ENCODE results near the gene SLC50A1.

SLC50A1 gene, protein sequence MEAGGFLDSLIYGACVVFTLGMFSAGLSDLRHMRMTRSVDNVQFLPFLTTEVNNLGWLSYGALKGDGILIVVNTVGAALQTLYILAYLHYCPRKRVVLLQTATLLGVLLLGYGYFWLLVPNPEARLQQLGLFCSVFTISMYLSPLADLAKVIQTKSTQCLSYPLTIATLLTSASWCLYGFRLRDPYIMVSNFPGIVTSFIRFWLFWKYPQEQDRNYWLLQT

DNA sequence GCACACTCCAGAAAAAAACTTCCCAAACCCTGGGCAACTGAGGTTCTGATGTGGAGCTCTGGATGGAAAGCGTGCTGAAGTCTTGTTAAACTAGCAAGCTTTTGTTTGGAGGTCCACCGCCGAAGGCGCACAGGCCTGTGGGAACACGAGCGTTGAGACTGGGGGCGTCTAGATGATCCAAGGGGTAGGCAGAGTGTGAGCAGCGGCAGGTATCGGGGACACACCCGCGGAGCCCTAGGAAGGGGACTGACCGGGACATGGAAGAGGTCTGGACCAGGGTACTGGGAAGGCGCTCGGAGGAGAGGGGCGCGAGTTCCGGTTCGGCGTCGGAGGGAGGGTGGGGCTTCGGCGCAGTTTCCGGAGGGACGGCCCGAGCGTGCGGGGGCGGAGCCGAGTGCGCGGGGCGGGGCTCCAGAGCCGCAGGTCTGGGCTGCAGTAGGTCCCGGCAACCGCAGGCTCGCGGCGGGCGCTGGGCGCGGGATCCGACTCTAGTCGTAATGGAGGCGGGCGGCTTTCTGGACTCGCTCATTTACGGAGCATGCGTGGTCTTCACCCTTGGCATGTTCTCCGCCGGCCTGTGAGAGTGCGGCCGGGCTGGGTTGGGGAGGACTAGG, at the start of gene SLC50A1:
SLC50A1 (plus strand) TSS at position 438 of the 614 bp plus-strand sequence; CDS start at position 498, 60 bp downstream.
- peak; percentile 43 to 75 for DNase-seq

- DNase-seq = no peak
Observed at GRCh38 chr1:155086128-155086741, 49.4 kb upstream of the SLC50A1 start.

DNA sequence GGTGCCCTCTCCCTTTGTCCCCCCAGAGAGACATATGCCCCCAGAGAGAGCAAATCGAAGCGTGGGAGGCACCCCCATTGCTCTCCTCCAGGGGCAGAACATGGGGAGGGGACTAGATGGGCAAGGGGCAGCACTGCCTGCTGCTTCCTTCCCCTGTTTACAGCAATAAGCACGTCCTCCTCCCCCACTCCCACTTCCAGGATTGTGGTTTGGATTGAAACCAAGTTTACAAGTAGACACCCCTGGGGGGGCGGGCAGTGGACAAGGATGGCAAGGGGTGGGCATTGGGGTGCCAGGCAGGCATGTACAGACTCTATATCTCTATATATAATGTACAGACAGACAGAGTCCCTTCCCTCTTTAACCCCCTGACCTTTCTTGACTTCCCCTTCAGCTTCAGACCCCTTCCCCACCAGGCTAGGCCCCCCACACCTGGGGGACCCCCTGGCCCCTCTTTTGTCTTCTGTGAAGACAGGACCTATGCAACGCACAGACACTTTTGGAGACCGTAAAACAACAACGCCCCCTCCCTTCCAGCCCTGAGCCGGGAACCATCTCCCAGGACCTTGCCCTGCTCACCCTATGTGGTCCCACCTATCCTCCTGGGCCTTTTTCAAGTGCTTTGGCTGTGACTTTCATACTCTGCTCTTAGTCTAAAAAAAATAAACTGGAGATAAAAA, 48.7 kb upstream of the SLC50A1 start:
- DNase-seq = no peak

DNA sequence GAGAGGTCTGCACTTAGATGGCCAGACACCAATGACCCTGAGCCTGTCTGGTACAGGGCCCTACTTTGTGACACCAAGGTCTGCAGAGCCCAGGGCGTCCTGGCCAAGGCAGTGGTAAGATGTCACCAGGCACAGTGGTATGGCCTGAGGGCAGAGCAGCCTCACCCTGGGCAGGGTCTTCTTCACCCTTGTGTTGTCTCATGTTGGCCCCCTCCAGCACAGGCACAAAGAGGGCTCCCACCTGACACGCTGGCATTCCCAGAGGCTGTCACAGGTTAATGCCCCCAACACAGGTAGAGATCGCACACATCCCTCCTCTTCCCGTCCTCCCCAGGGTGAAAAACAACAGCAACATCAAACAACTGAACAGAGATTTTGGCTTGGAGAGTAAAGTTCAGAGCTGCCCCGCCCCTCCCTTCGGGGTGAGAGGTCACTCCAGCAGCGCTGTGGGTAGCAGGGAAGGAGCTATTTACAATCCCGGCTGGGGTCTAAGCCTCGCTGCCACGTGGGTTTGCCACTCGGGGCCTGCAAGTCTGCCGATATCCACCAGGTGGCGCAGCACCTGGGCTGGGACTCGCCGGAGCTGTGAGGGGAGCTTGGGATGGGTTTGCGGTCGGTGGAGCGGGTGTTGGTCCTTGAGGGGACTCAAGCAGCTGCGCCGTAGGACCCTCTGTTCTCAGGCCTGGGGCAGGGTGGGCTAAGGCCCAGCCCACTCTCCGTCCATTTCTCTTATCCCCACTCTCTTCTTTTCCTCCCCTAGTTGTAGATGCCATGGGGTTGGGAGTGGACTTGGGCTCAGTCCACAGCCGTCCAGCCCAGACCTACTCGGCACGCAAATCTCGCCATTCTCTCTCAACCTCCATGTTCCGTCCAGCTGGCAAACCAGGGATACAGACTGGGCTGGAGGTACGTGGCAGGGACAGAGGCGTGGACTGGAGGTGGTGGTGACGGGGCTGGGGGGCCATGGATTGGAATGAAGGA, 44.3 kb upstream of the SLC50A1 start:
- no peak for DNase-seq

GRCh38 chr1:155092131-155092530, 43.5 kb upstream of the SLC50A1 start:
- no peak for DNase-seq

- DNase-seq = no peak
Observed at GRCh38 chr1:155092641-155093040, 43.0 kb upstream of the SLC50A1 start.

DNA sequence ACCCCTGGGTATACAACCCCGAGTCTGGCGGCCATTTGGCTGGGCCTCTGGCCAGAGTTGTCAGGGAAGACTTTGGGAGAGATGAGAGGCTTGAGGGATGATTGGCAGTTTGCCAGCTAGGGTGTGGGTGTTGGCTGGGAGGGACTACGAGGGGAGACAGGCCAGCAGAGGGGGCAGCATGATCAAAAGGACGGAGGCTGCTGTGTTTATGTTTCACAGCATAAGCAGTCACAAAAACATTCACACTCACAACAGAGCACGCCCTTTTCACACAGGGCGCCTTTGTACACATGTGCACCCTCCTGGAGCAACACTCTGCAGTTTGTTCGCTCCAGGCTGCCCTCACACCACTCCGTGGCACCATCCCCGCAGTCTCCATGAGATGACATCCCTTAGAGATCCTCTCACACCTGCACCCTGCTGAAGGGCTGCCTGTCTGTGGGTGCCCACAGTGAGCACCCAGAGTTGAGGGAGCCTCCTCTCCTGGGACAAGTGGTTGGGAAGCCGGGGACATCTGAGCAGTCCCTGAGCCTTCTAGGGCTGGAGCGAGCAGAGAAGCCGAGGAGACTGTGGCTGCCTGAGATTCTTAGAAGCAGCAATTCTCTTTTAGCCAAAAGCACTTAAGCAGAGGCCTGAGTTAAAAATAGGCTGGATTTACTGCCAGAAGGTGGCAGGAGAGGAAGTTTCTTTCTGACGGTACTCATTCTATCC, 41.6 kb upstream of the SLC50A1 start:
- DNase-seq = no peak

- no peak for DNase-seq
Observed at GRCh38 chr1:155094622-155094948, 41.1 kb upstream of the SLC50A1 start.

GRCh38 chr1:155099331-155099730, 36.3 kb upstream of the SLC50A1 start:
- DNase-seq = no peak

- DNase-seq = no peak
Observed at GRCh38 chr1:155103325-155103724, 32.3 kb upstream of the SLC50A1 start.

GRCh38 chr1:155104605-155105534, 30.8 kb upstream of the SLC50A1 start:
- no peak for DNase-seq

DNA sequence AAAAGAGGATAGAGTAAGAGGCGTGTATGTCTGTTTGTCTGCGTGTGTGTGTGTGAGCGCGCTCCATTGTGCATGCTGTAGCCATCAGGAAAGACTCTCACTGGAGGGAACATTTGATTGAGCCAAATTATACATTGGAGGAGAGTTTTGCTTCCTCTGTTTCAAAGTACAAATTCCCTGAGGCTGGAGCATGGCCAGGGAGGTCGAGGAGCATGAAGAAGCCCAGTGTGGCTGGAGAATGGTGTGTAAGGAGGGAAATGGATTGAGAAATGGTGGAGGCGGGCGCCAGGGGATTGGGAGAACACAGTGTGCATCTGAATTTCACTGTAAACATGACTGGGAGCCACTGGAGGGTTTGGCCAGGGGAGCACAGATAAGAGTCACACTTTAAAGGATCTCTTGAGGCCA, 30.0 kb upstream of the SLC50A1 start:
- no peak for DNase-seq

GRCh38 chr1:155106862-155107261, 28.8 kb upstream of the SLC50A1 start:
- no peak for DNase-seq

GRCh38 chr1:155107309-155108264, 28.1 kb upstream of the SLC50A1 start:
- DNase-seq = no peak

DNA sequence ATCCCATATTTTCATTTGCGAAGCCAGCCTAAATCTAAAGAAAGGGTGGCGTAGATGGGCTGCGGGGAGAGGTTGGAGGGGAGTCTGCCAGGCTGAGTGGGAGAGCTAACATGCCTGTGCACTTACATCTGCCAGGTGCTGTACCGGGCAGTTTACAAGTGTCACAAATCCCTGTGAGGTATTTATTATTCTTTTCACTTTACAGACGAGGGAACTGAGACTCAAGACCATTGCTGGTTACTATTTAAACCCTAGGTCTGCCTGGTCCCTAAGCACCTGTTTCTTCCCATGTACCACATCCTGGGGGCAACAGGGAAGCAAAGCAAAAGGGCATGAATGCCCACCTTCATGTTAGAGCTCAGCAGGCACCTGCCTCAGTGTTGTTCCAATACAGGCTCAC, 27.4 kb upstream of the SLC50A1 start:
- DNase-seq = no peak

DNA sequence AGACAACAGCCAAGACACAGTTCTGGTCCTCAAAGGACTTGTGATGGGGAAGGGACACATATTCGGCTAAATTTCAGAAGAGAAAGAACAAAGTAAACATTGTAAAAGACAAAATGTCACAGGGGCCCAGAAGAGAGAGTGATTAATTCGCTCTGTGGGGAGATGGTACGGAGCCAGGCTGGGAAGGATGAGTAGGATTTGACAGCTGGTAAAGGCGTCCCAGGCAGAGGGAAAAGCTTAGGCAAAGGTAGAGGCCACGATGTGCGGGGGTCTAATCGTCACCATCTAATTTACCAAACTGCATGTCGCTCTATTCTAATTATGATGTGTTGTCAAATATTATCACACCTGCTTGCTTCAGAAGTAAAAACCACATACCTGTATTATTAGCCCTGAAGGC, 25.3 kb upstream of the SLC50A1 start:
- no peak for DNase-seq

GRCh38 chr1:155110826-155111225, 24.8 kb upstream of the SLC50A1 start:
- DNase-seq = no peak

- DNase-seq = no peak
Observed at GRCh38 chr1:155113450-155113980, 22.1 kb upstream of the SLC50A1 start.

DNA sequence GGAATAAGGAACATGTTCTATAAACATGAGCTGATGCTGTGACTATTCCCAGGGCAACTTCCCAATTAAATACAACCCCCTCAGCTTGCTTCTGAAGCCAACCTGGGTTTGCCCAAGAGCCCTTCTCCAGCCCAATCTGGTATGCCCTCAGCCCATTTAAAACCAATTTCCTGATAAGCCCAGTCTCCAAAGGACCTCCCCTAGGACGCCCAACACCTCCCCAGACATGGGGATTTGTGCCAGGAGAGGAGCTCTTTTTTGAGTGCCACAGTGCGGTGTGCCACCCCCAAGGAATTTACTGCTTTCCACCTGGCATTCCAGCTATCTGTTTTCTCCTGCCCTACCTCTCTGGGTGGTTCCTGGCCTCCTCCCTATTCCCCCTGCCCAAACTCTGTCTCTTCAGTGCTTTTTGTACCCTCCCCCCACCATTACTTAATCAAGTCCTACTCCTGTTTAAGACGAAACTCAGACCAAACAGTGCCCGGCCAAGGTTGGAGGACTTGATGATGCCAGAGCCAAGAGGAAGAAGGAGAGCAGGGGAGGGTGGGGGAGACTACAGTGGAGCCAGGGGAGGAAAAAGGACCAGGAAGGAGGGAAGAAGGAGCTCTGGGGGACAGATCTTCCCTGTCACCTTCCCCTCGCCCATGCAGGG, 19.4 kb upstream of the SLC50A1 start:
- DNase-seq = no peak

Data from cerebellar nuclear complex (tissue), 1 donor.